DND-41 (cell line): ENCODE measurements around the gene GABBR2.

Experiments
- ATAC-seq: fragments of 200-7000 bp; cut with Tn5 transposase; 3 replicates; pipeline ENCODE4 v1.9.1; 2021; ENCODE audit warnings: low read depth; ENCODE audit not compliant: insufficient read depth
- DNase-seq: peaks from one replicate; pipeline ENCODE4 v3.0.0-alpha.2; 2020
- H2AFZ ChIP-seq: 2 replicates; pipeline ENCODE4 v1.6.0; 2012; ENCODE audit warnings: low read depth, low read length
- H3K27ac ChIP-seq: 2 replicates; pipeline ENCODE4 v1.5.1; 2012; ENCODE audit warnings: low read length, inconsistent platforms
- H3K27me3 ChIP-seq: fragments of 200-600 bp; sonication (generic); 2 replicates; pipeline ENCODE4 v1.6.0; 2012; ENCODE audit warnings: low read length, mild to moderate bottlenecking, inconsistent platforms; ENCODE audit not compliant: insufficient read depth, poor library complexity
- H3K36me3 ChIP-seq: 2 replicates; pipeline ENCODE4 v1.5.1; 2012; ENCODE audit warnings: low read length, inconsistent platforms; ENCODE audit not compliant: insufficient read depth
- H3K4me1 ChIP-seq: 2 replicates; pipeline ENCODE4 v1.5.1; 2012; ENCODE audit warnings: mild to moderate bottlenecking, low read length; ENCODE audit not compliant: insufficient read depth
- H3K4me2 ChIP-seq: 2 replicates; pipeline ENCODE4 v1.6.0; 2012; ENCODE audit warnings: mild to moderate bottlenecking, moderate library complexity, low read length, inconsistent platforms; ENCODE audit not compliant: insufficient read depth
- H3K4me3 ChIP-seq, 2 experiments: fragments of 200-600 bp in 1 of 2; shearing (Covaris generic) in 1 of 2; 2 replicates each; pipeline ENCODE4 v1.5.1; 2012 to 2016; ENCODE audit warnings: inconsistent platforms in 2 of 2, low read length in 2 of 2, mild to moderate bottlenecking in 2 of 2, low read depth in 1 of 2, moderate library complexity in 1 of 2
- H3K79me2 ChIP-seq: 2 replicates; pipeline ENCODE4 v1.6.0; 2012; ENCODE audit warnings: low read length, inconsistent platforms; ENCODE audit not compliant: insufficient read depth
- H3K9ac ChIP-seq: 2 replicates; pipeline ENCODE4 v1.6.0; 2012; ENCODE audit warnings: low read depth, mild to moderate bottlenecking, inconsistent platforms, low read length, moderate library complexity
- H3K9me3 ChIP-seq: 2 replicates; pipeline ENCODE4 v1.5.1; 2012; ENCODE audit warnings: low read length, moderate library complexity, mild to moderate bottlenecking, inconsistent platforms; ENCODE audit not compliant: insufficient read depth, severe bottlenecking
- H4K20me1 ChIP-seq: 2 replicates; pipeline ENCODE4 v1.6.0; 2012; ENCODE audit warnings: low read length; ENCODE audit not compliant: insufficient read depth
- EZH2 ChIP-seq: IDR thresholded peaks from 3 replicates; pipeline ENCODE4 v1.6.1; 2012; ENCODE audit warnings: borderline replicate concordance, low read depth, mild to moderate bottlenecking, moderate library complexity, low read length, inconsistent platforms; ENCODE audit not compliant: severe bottlenecking
- TF ChIP-seq, protein P1 (sequence below): IDR thresholded peaks from 2 replicates; pipeline ENCODE4 v1.5.1; 2012; ENCODE audit warnings: borderline replicate concordance, low read length, moderate library complexity, mild to moderate bottlenecking; ENCODE audit not compliant: poor library complexity, severe bottlenecking; ENCODE audit errors: extremely low read depth

GABBR2 gene

DNA sequence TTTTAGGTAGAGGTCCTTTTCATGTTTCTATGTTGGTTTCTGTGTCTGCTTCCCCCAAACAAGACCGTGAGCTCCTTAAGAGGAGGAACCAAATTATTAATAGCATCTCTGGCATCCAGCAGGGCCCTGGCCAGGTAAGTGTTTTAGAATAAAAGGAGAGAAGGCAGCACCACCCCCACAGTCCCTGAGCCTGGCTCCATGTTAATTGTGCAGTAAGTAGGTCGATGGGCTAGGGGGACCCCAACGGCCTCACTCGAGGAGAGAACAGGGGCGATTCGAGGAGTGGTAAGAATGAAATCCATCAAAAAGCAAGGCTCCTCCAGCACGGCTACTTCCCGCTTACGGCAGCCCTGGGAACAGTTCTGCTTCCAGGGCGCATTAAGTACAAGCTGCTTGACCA lies 67.0 kb downstream of the GABBR2 start:
- H3K4me1 ChIP-seq: no peaks in the 10 kb centered on the region
- no peak for TF ChIP-seq EZH2
- TF ChIP-seq, protein P1, sequence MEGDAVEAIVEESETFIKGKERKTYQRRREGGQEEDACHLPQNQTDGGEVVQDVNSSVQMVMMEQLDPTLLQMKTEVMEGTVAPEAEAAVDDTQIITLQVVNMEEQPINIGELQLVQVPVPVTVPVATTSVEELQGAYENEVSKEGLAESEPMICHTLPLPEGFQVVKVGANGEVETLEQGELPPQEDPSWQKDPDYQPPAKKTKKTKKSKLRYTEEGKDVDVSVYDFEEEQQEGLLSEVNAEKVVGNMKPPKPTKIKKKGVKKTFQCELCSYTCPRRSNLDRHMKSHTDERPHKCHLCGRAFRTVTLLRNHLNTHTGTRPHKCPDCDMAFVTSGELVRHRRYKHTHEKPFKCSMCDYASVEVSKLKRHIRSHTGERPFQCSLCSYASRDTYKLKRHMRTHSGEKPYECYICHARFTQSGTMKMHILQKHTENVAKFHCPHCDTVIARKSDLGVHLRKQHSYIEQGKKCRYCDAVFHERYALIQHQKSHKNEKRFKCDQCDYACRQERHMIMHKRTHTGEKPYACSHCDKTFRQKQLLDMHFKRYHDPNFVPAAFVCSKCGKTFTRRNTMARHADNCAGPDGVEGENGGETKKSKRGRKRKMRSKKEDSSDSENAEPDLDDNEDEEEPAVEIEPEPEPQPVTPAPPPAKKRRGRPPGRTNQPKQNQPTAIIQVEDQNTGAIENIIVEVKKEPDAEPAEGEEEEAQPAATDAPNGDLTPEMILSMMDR: no peak
- no peaks in the 10 kb centered on the region for H4K20me1 ChIP-seq
- no peak overlapping the region for H3K27ac ChIP-seq
- no peak overlapping the region for H3K9ac ChIP-seq
- no peaks in the 10 kb centered on the region for H3K9me3 ChIP-seq
- H3K4me2 ChIP-seq: no peak overlapping the region
- no peaks in the 10 kb centered on the region for H3K36me3 ChIP-seq
- no peak overlapping the region for H3K4me3 ChIP-seq
- H2AFZ ChIP-seq: no peak overlapping the region
- ATAC-seq (no peak), DNase-seq (no peak)
- peaks cover 5% of the 10 kb centered on the region for H3K27me3 ChIP-seq
- no peaks in the 10 kb centered on the region for H3K79me2 ChIP-seq

DNA sequence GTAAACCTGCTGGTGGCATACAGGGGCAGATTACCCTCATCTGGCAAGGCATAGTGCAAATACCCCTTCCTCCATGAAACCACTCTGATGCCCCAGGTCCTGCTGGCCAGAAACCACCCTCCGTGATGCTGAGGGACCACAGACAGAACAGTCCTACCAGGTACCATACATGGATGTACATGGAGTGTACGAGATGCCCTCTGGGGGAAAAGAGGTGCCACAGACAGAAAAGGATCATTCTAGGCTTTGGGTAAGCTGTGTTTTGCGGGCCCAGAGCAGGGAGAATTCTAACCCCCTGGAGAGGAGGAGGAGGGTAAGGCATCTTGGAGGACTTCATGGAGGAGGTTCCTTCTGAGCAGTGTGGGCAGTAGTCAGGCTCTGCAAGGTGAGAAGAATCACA lies 68.3 kb downstream of the GABBR2 start:
- Histone ChIP-seq H3K27ac (no peak overlapping the region), H3K27me3 (peaks cover 5% of the 10 kb centered on the region), H3K4me3 (no peak overlapping the region), H3K4me2 (no peak overlapping the region), H2AFZ (no peak overlapping the region), H3K36me3 (no peaks in the 10 kb centered on the region), H3K9me3 (no peaks in the 10 kb centered on the region), H4K20me1 (no peaks in the 10 kb centered on the region), H3K4me1 (no peaks in the 10 kb centered on the region), H3K9ac (no peak overlapping the region), H3K79me2 (no peaks in the 10 kb centered on the region)
- ATAC-seq: no peak
- TF ChIP-seq, protein P1: no peak
- TF ChIP-seq EZH2: no peak
- no peak for DNase-seq

DNA sequence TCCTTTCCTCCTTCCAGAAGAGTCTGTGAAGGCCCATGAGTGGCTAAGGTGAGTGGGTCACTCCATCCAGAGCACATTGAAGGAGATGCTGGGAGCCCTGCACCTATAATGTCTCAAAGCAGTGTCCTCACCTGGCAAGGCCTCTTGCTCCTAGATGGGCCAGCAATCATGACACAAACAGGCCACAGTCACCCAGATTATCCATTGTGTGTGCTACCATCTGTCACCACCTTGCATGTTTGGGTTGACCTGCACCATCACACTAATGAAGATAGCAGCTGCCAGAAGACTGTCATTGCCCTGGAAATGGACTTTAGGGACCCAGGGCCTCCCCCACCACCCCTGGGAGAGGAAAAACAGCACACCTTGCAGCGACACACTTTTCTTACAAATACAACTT lies 69.6 kb downstream of the GABBR2 start:
- no peaks in the 10 kb centered on the region for H3K4me1 ChIP-seq
- H2AFZ ChIP-seq: no peak overlapping the region
- DNase-seq (no peak), ATAC-seq (no peak)
- no peak overlapping the region for H3K4me3 ChIP-seq
- H3K27me3 ChIP-seq: peaks cover 5% of the 10 kb centered on the region
- no peak overlapping the region for H3K4me2 ChIP-seq
- H4K20me1 ChIP-seq: no peaks in the 10 kb centered on the region
- H3K27ac ChIP-seq: no peak overlapping the region
- H3K36me3 ChIP-seq: no peaks in the 10 kb centered on the region
- H3K9ac ChIP-seq: no peak overlapping the region
- H3K79me2 ChIP-seq: no peaks in the 10 kb centered on the region
- H3K9me3 ChIP-seq: no peaks in the 10 kb centered on the region
- TF ChIP-seq EZH2: no peak
- TF ChIP-seq, protein P1: no peak

DNA sequence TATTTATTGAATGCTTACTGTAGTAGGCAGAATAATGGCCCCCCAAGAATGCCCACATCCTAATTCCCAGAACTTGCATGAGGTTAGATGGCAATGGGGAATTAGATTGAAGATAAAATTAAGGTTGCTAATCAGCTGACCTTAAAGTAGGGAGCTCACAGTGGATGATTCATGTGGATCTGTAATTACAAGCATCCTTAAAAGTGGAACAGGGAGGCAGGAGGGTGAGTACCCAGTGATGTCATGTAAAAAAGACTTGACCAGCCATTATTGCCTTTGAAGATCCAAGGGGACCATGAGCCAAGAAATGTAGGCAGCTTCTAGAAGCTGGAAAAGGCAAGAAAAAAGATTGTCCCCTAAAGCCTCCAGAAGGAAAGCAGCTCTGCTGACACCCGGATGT lies 71.4 kb downstream of the GABBR2 start:
- TF ChIP-seq, protein P1: no peak
- no peak for TF ChIP-seq EZH2
- Histone ChIP-seq H3K27me3 (peaks cover under 1% of the 10 kb centered on the region), H3K9me3 (no peaks in the 10 kb centered on the region), H3K79me2 (no peaks in the 10 kb centered on the region), H4K20me1 (no peaks in the 10 kb centered on the region), H3K4me1 (no peaks in the 10 kb centered on the region), H3K4me3 (no peak overlapping the region), H3K36me3 (no peaks in the 10 kb centered on the region), H3K4me2 (no peak overlapping the region), H3K27ac (no peak overlapping the region), H2AFZ (no peak overlapping the region), H3K9ac (no peak overlapping the region)
- DNase-seq: no peak
- no peak for ATAC-seq
